ENCODE data around the gene INTS11. TPM values are rescaled to one million over a fixed set of nuclear protein-coding genes. Genes with fewer than 3 reads are reported as not detected.

Gene INTS11
- total and polyA plus RNA-seq, 2 of the 13 experiments (the other 11 are each of a cell fraction or from before 2014, with no cell fraction given) = 52.8 to 94.8 TPM

DNA sequence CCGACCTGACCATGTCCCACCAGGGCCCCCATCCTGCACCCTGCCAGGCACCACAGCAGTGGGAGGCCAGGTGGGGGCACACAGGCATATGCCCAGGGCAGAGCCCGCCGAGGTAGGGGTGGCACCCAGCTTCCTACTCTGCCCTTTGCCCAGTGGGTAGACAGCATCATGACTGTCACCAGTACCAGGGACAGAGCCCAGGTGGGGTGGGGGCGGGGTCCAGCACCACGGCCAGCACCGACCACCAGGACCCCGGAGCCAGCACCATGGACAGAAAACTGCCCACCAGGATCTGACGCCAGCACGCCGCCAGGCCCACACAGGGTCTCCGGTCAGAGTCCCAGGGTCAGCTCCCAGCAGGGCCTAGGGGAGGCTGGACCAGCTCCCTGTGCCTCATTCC, 10.4 kb upstream of the INTS11 start (continued):
- no peak for TF ChIP-seq CSRNP2 (CRISPR knock-in tag; conservative IDR thresholded peaks at IDR 0.05; ENCODE audit: low read depth)
- TF ChIP-seq NCOR1 (IDR thresholded peaks at IDR 0.05; ENCODE audit: borderline replicate concordance, low read length) = no peak
- peak; percentile 32; the same call in 1 of the 2 replicates for TF ChIP-seq ZNF281 (CRISPR knock-in tag; IDR thresholded peaks at IDR 0.05; ENCODE audit: borderline replicate concordance)
- no peak for TF ChIP-seq CHD2 (IDR thresholded peaks at IDR 0.05; ENCODE audit: low read depth, low read length)
- TF ChIP-seq ZNF709 (CRISPR knock-in tag; IDR thresholded peaks at IDR 0.05) = peak; percentile 64; the same call in 1 of the 2 replicates
- no peak for TF ChIP-seq IKZF1 (IDR thresholded peaks at IDR 0.05)
- TF ChIP-seq E2F2 (CRISPR knock-in tag; IDR thresholded peaks at IDR 0.05; ENCODE audit: borderline replicate concordance) = no peak
- no peak; the same call in 1 of the 2 replicates for TF ChIP-seq MAF1 (CRISPR knock-in tag; IDR thresholded peaks at IDR 0.05; ENCODE audit: borderline replicate concordance)
- no peak for TF ChIP-seq SUZ12 (IDR thresholded peaks at IDR 0.05; ENCODE audit: low read depth, low read length)
- no peak for TF ChIP-seq NFIC (IDR thresholded peaks at IDR 0.05; ENCODE audit: low read length)
- TF ChIP-seq, protein P1, sequence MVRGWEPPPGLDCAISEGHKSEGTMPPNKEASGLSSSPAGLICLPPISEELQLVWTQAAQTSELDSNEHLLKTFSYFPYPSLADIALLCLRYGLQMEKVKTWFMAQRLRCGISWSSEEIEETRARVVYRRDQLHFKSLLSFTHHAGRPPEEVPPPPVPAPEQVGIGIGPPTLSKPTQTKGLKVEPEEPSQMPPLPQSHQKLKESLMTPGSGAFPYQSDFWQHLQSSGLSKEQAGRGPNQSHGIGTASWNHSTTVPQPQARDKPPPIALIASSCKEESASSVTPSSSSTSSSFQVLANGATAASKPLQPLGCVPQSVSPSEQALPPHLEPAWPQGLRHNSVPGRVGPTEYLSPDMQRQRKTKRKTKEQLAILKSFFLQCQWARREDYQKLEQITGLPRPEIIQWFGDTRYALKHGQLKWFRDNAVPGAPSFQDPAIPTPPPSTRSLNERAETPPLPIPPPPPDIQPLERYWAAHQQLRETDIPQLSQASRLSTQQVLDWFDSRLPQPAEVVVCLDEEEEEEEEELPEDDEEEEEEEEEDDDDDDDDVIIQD (CRISPR knock-in tag; IDR thresholded peaks at IDR 0.05; ENCODE audit: low read depth) = no peak
- TF ChIP-seq STAT6 (CRISPR knock-in tag; IDR thresholded peaks at IDR 0.05; ENCODE audit: borderline replicate concordance) = no peak
- TF ChIP-seq SNAI1 (CRISPR knock-in tag; IDR thresholded peaks at IDR 0.05; ENCODE audit: borderline replicate concordance) = no peak
- peak; percentile 88; the same call in 1 of the 2 replicates for TF ChIP-seq ZNF138 (CRISPR knock-in tag; IDR thresholded peaks at IDR 0.05; ENCODE audit: low read depth)
- TF ChIP-seq ZNF354B (CRISPR knock-in tag; IDR thresholded peaks at IDR 0.05) = no peak
- no peak for TF ChIP-seq ZBTB38 (CRISPR knock-in tag; IDR thresholded peaks at IDR 0.05)
- TF ChIP-seq SMYD3 (CRISPR knock-in tag; IDR thresholded peaks at IDR 0.05) = no peak
- TF ChIP-seq PCBP2 (optimal IDR thresholded peaks at IDR 0.05; ENCODE audit: low read depth, low read length, poor library complexity, severe bottlenecking) = no peak
- TF ChIP-seq PBX2 (CRISPR knock-in tag; IDR thresholded peaks at IDR 0.05) = no peak
- no peak for TF ChIP-seq PRPF4 (IDR thresholded peaks at IDR 0.05; ENCODE audit: low read depth, low read length, poor library complexity, severe bottlenecking)
